GM12878 (cell line): ENCODE results near the gene TUFM. TPM values are rescaled to one million over a fixed set of nuclear protein-coding genes. Genes with fewer than 3 reads are reported as not detected.
A peak's percentile ranks its signal among the peaks of the same experiment; 100 is the strongest.

Experiments
- ATAC-seq: fragments of 200-7000 bp; cut with Tn5 transposase; 3 replicates; pipeline ENCODE4 v1.9.1; 2020; ENCODE audit warnings: mild to moderate bottlenecking, moderate library complexity
- BruUV-seq: library from RNA; stranded (reverse); fragments of 400-500 nt; replicated peaks from 2 replicates; lab custom pipeline; 2021; lab: Mats Ljungman, UMichigan
- CTCF ChIA-PET: fragments of 300-600 bp; sonication (Branson Sonifier 250); formaldehyde crosslinking; extraction: SDS; loops from one replicate; lab custom pipeline; 2021; ENCODE audit warnings: inconsistent platforms; lab: Yijun Ruan, JAX
- POLR2A ChIA-PET: fragments of 350-600 bp; formaldehyde crosslinking; extraction: SDS; loops from one replicate; lab custom pipeline; 2021; ENCODE audit warnings: inconsistent platforms; lab: Charles Lee
- RAD21 ChIA-PET: fragments of 300-600 bp; sonication (Branson Sonifier 250); formaldehyde crosslinking; loops from one replicate; lab custom pipeline; 2023; ENCODE audit warnings: antibody characterized with exemption; ENCODE audit not compliant: unreplicated experiment; lab: Charles Lee
- SMC1A ChIA-PET: fragments of 300-600 bp; sonication (Branson Sonifier 250); formaldehyde crosslinking; loops from one replicate; lab custom pipeline; 2023; ENCODE audit not compliant: unreplicated experiment, uncharacterized antibody; lab: Charles Lee
- DNase-seq: peaks from one replicate; pipeline ENCODE4 v3.0.0-alpha.2; 2011; ENCODE audit warnings: low read depth, low spot score
- FAIRE-seq: peaks from 3 replicates; lab custom pipeline; 2011; peaks lifted over from hg19 to GRCh38; lab: Jason Lieb, UNC
- H2AFZ ChIP-seq: 2 replicates; pipeline ENCODE4 v1.6.0; 2011; ENCODE audit warnings: low read depth, low read length, control low read depth; ENCODE audit not compliant: control insufficient read depth
- H3K27ac ChIP-seq: 2 replicates; pipeline ENCODE4 v1.5.1; 2011; ENCODE audit warnings: control low read depth; ENCODE audit not compliant: control insufficient read depth, insufficient read depth
- H3K27me3 ChIP-seq, 2 experiments: replicated peaks in 1 of 2; 2 replicates each; pipeline versions ENCODE4 v1.6.0 to v1.6.1; 2011; ENCODE audit warnings: low read length in 1 of 2; ENCODE audit not compliant: control insufficient read depth in 2 of 2, insufficient read depth in 2 of 2
- H3K36me3 ChIP-seq, 2 experiments: 2 replicates each; pipeline ENCODE4 v1.5.1; 2011; ENCODE audit warnings: low read length in 1 of 2; ENCODE audit not compliant: control insufficient read depth in 2 of 2, insufficient read depth in 2 of 2
- H3K4me1 ChIP-seq: 2 replicates; pipeline ENCODE4 v1.6.1; 2011; ENCODE audit warnings: mild to moderate bottlenecking, low read length, moderate library complexity, mixed read lengths; ENCODE audit not compliant: control insufficient read depth, insufficient read depth
- H3K4me2 ChIP-seq: 2 replicates; pipeline ENCODE4 v1.6.0; 2011; ENCODE audit warnings: control low read depth; ENCODE audit not compliant: control insufficient read depth, insufficient read depth
- H3K4me3 ChIP-seq: fragments of 200-600 bp; sonication (generic); 2 replicates; pipeline ENCODE4 v1.5.1; 2016
- H3K79me2 ChIP-seq: 2 replicates; pipeline ENCODE4 v1.6.0; 2011; ENCODE audit warnings: low read length; ENCODE audit not compliant: control insufficient read depth, insufficient read depth
- H3K9ac ChIP-seq: 2 replicates; pipeline ENCODE4 v1.8.0; 2011; ENCODE audit warnings: low read length, control low read depth, mixed read lengths; ENCODE audit not compliant: control insufficient read depth, insufficient read depth
- H3K9me3 ChIP-seq: replicated peaks from 3 replicates; pipeline ENCODE4 v1.5.1; 2011; ENCODE audit warnings: mild to moderate bottlenecking, low read length; ENCODE audit not compliant: control insufficient read depth, insufficient read depth
- H4K20me1 ChIP-seq: 2 replicates; pipeline ENCODE4 v1.6.0; 2011; ENCODE audit not compliant: control insufficient read depth, insufficient read depth
- CTCF ChIP-seq, 3 experiments: IDR thresholded peaks in 2 of 3; conservative IDR thresholded peaks in 1 of 3; 2 replicates each; pipeline ENCODE4 v1.5.1; 2011; ENCODE audit warnings: low read depth in 3 of 3, low read length in 3 of 3, mild to moderate bottlenecking in 3 of 3, control low read depth in 2 of 3, moderate library complexity in 2 of 3, inconsistent platforms in 1 of 3, mixed read lengths in 1 of 3; ENCODE audit not compliant: control insufficient read depth in 2 of 3, insufficient read depth in 1 of 3; ENCODE audit errors: extremely low read depth in 1 of 3
- EGR1 ChIP-seq, 2 experiments: IDR thresholded peaks; 1 replicate in 1 of 2; 2 replicates in 1 of 2; pipeline ENCODE4 v1.6.1; 2011 to 2012; ENCODE audit warnings: low read depth in 2 of 2, low read length in 2 of 2, borderline replicate concordance in 1 of 2, mild to moderate bottlenecking in 1 of 2, moderate library complexity in 1 of 2
- EP300 ChIP-seq, 2 experiments: fragments of 150-350 bp in 1 of 2; IDR thresholded peaks; 2 replicates each; pipeline ENCODE4 v1.6.1; 2011 to 2012; ENCODE audit warnings: low read depth in 2 of 2, low read length in 2 of 2, borderline replicate concordance in 1 of 2, improper control_type of control experiment in 1 of 2, inconsistent platforms in 1 of 2; ENCODE audit not compliant: control insufficient read depth in 1 of 2
- WGBS: methylation state at CpG from one replicate; pipeline ENCODE4 v1.1.6; 2016; ENCODE audit warnings: low lambda C conversion rate; ENCODE audit not compliant: insufficient replicate concordance, insufficient coverage; ENCODE audit errors: missing lambda C conversion rate; 5-methylcytosine and 5-hydroxymethylcytosine counted together
- in situ Hi-C: fragments of 300-500 bp; cut with MboI; formaldehyde crosslinking; loops from 9 replicates; pipeline ENCODE4 v1.14.3; 2018; ENCODE audit warnings: mixed read lengths
- intact Hi-C: fragments of 100-400 bp; cut with micrococcal nuclease; formaldehyde crosslinking; loops from one replicate; pipeline ENCODE4 v1.14.2; 2022; ENCODE audit not compliant: unreplicated experiment
- polyA plus RNA-seq, 11 experiments: library from polyadenylated mRNA; depleted of rRNA in 4 of 11; unstranded in 6 of 11; stranded (reverse) in 5 of 11; fragments of >200 nt; fragmentation: Nextera tagmentation in 4 of 11; fragmentation: Illumina TruSeq in 1 of 11; extraction: Ambion mirVana in 4 of 11; extraction: Trizol in 1 of 11; gene quantifications; 1 replicate in 1 of 11; 2 replicates in 10 of 11; pipeline versions ENCODE4 v1.2.1 to v1.2.3, GENCODE V29; 2011 to 2016; ENCODE audit warnings: inconsistent platforms in 2 of 11, missing spikeins in 2 of 11, low read depth in 1 of 11
- total RNA-seq, 4 experiments: library from RNA; depleted of rRNA in 3 of 4; stranded (reverse); fragments of >200 nt in 3 of 4; fragmentation: Illumina TruSeq in 1 of 4; extraction: Trizol in 1 of 4; gene quantifications; 2 replicates each; pipeline versions ENCODE4 v1.2.1 to v1.2.3, GENCODE V29; 2013 to 2021

Gene TUFM
- total and polyA plus RNA-seq, 10 of the 15 experiments (the other 5 are each of a cell fraction or from before 2014, with no cell fraction given) = 23.4 to 354 (median 182) TPM

- ChIA-PET SMC1A (interaction anchor here (0.5 to 4.4 kb wide), 4 partner anchors 13 to 103 kb away, joined by 3 to 38 read pairs (median 4); no protein-coding TSS in a partner anchor), RAD21 (interaction anchor here (5.6 kb wide), 1 partner anchor 69 kb away, joined by 53 read pairs; no protein-coding TSS in a partner anchor), CTCF (interaction anchor here (0.9 to 8.1 kb wide), 5 partner anchors 11 to 103 kb away, joined by 3 to 124 read pairs (median 4); partner anchors contain the start of gene SH2B1), POLR2A (interaction anchor here (0.6 kb wide), 1 partner anchor 99 kb away, joined by 3 read pairs; no protein-coding TSS in a partner anchor)
- H3K27ac ChIP-seq = no peak overlapping the region
- DNase-seq (no peak), ATAC-seq (no peak), FAIRE-seq (no peak)
- intact Hi-C loops (loop anchor here (5.0 kb wide), 1 partner anchor 57 kb away; the partner anchor contains the start of gene CD19), in situ Hi-C loops (no loop called here)
- H3K4me3 ChIP-seq = no peak overlapping the region
- no peak for TF ChIP-seq EGR1 (IDR thresholded peaks at IDR 0.05; ENCODE audit: borderline replicate concordance in 1 of 2, low read depth in 2 of 2, low read length in 2 of 2)
- no peak for TF ChIP-seq EP300 (IDR thresholded peaks at IDR 0.05; ENCODE audit: borderline replicate concordance in 1 of 2, control insufficient read depth in 1 of 2, low read depth in 2 of 2, low read length in 2 of 2)
- TF ChIP-seq CTCF (IDR thresholded peaks at IDR 0.05 in 2 of 3, conservative IDR thresholded peaks at IDR 0.05 in 1 of 3; ENCODE audit: control insufficient read depth in 2 of 3, extremely low read depth in 1 of 3, insufficient read depth in 1 of 3, low read depth in 3 of 3, low read length in 3 of 3) = peak in 1 of 3 experiments; percentile 8; a peak in 1 of 6 replicates
- H3K9ac ChIP-seq = no peak overlapping the region
- H3K4me2 ChIP-seq = no peak overlapping the region
- H3K9me3 ChIP-seq = no peaks in the 10 kb centered on the region
- WGBS = 58% methylated on average over 13 of the region's 13 CpGs
- H2AFZ ChIP-seq = no peak overlapping the region
- H3K4me1 ChIP-seq = peaks cover 11% of the 10 kb centered on the region
- no peaks in the 10 kb centered on the region for H4K20me1 ChIP-seq
- H3K79me2 ChIP-seq = no peaks in the 10 kb centered on the region
- peaks cover 0 to 8% of the 10 kb centered on the region in 2 experiments; a peak in 3 of 4 replicates for H3K36me3 ChIP-seq
- BruUV-seq = no TSS peak
- no peaks in the 10 kb centered on the region for H3K27me3 ChIP-seq
These were observed 29.2 kb upstream of the TUFM start for GRCh38 chr16:28875134-28876018.
